Upper lobe of left lung (tissue), 4 donors: ENCODE measurements around the gene PGBD5.

Experiments
- EP300 ChIP-seq, 4 donors: sonication (generic); formaldehyde crosslinking; IDR thresholded peaks; one replicate each; pipeline ENCODE4 v1.5.1; 2017; ENCODE audit warnings: antibody characterized with exemption in 4 of 4, control low read depth in 2 of 4
- POLR2A ChIP-seq, 4 donors: fragments of 450-650 bp; IDR thresholded peaks; one replicate each; pipeline ENCODE4 v1.5.1; 2016 to 2017; ENCODE audit warnings: antibody characterized with exemption in 4 of 4, mild to moderate bottlenecking in 2 of 4
- POLR2AphosphoS5 ChIP-seq, 2 donors: sonication (generic); formaldehyde crosslinking; IDR thresholded peaks; one replicate each; pipeline ENCODE4 v1.5.1; 2017; ENCODE audit warnings: antibody characterized with exemption in 2 of 2
- TF ChIP-seq, protein P1 (sequence below), 6 experiments: fragments of 450-650 bp in 4 of 6; fragments of 200-600 bp in 2 of 6; sonication (generic) in 2 of 6; IDR thresholded peaks; one replicate each; pipeline ENCODE4 v1.5.1; 2016 to 2019; ENCODE audit warnings: antibody characterized with exemption in 6 of 6

DNA sequence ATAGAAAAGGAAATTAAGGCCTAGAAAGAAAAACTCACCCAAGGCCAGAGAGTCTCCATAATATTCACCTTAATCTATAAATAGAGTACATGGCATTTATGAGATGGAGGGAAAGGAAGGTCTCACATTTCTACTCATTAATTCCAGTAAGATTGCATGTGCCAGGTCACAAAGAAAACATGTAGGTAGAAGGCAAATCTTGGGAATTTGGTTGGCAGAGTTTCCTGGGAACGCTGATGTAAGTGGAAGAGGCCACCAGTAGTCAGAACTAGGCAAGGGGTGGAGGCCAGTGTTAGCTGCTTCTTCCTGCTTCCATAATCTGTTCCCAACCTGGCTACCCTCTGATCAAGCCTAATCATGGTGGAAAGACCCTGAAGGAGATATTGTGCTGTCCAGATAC lies 29.2 kb upstream of the PGBD5 start:
- TF ChIP-seq, protein P1, sequence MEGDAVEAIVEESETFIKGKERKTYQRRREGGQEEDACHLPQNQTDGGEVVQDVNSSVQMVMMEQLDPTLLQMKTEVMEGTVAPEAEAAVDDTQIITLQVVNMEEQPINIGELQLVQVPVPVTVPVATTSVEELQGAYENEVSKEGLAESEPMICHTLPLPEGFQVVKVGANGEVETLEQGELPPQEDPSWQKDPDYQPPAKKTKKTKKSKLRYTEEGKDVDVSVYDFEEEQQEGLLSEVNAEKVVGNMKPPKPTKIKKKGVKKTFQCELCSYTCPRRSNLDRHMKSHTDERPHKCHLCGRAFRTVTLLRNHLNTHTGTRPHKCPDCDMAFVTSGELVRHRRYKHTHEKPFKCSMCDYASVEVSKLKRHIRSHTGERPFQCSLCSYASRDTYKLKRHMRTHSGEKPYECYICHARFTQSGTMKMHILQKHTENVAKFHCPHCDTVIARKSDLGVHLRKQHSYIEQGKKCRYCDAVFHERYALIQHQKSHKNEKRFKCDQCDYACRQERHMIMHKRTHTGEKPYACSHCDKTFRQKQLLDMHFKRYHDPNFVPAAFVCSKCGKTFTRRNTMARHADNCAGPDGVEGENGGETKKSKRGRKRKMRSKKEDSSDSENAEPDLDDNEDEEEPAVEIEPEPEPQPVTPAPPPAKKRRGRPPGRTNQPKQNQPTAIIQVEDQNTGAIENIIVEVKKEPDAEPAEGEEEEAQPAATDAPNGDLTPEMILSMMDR (IDR thresholded peaks at IDR 0.05): no peak
- TF ChIP-seq POLR2AphosphoS5 (IDR thresholded peaks at IDR 0.05) (no peak), EP300 (IDR thresholded peaks at IDR 0.05) (no peak), POLR2A (IDR thresholded peaks at IDR 0.05) (no peak)
